Airway epithelial cell (primary cell): ENCODE results near the gene SIK3. TPM values are rescaled to one million over a fixed set of nuclear protein-coding genes. Genes with fewer than 3 reads are reported as not detected.

Experiments
- total RNA-seq: library from RNA; depleted of rRNA; stranded (reverse); fragments of >200 nt; gene quantifications from 2 replicates; pipeline ENCODE4 v1.2.3, GENCODE V29; 2015

The SIK3 gene
- total RNA-seq: 6.4 and 12.2 TPM in 2 replicates

DNA sequence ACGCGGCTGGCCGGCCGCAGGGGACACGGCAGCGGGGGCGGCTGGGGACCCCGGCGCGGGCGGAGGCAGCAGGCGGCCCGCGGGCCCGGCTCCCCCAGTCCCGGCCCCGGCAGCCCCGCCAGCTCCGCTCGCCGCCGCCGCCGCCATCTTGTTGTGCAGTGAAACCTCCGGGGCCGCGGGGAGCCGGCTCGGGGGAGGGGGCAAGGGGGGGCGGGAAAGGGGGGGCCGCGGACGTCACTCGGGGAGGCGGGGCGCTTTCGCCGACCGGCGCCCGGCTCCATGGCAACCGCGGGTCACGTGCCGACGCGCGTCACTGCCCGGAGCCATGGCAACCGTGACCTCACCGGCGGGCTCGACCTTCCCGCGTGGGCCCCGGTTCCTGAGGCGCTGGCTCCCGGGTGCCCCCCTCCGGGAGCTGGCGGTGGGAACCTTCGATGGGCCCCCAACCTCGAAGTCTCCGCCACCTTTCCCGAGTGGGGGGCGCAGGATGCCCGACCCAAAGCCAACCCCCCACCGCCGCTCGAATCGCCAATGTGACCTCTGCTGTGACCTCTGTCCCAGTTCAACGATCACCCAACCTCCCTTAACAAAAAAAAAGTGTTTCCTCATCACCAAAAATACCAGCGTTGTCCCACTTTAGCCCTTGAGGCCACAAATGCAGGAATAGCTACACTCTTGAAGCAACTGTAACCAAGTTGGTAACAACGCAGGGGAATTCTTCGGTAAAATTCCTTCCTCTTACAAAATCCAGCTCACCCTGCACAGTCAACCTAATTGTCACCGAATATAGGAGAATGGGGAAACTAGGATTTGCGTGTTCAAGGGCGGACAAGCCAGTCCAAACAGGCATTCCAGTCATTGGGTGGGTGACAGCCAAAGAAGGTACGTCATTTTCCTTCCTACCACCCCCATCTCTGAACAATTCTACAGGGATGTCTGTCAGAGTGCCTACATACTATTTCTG lies at the start of gene SIK3:
SIK3 (minus strand) TSS at position 160 of the 964 bp plus-strand sequence; CDS start at position 147, 13 bp downstream.

GRCh38 chr11:117143871-117144476 lies 45.7 kb upstream of the SIK3 start, which contains the start of gene PAFAH1B2:
PAFAH1B2 (plus strand) TSS chr11:117144287; CDS start chr11:117152448, 8,161 bp downstream.

GRCh38 chr11:116837231-116838091 lies 260.8 kb downstream of the SIK3 start, which contains the start of gene APOA1:
APOA1 (minus strand) TSS chr11:116837622; CDS start chr11:116837387, 235 bp downstream.

DNA sequence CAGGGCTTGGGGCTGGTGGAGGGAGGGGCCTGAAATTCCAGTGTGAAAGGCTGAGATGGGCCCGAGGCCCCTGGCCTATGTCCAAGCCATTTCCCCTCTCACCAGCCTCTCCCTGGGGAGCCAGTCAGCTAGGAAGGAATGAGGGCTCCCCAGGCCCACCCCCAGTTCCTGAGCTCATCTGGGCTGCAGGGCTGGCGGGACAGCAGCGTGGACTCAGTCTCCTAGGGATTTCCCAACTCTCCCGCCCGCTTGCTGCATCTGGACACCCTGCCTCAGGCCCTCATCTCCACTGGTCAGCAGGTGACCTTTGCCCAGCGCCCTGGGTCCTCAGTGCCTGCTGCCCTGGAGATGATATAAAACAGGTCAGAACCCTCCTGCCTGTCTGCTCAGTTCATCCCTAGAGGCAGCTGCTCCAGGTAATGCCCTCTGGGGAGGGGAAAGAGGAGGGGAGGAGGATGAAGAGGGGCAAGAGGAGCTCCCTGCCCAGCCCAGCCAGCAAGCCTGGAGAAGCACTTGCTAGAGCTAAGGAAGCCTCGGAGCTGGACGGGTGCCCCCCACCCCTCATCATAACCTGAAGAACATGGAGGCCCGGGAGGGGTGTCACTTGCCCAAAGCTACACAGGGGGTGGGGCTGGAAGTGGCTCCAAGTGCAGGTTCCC lies 268.6 kb downstream of the SIK3 start, which contains the start of gene APOC3:
APOC3 (plus strand) TSS at position 383 of the 659 bp plus-strand sequence. CDS start 676 bp downstream, outside the sequence.

GRCh38 chr11:116823031-116823843 lies 275.0 kb downstream of the SIK3 start, which contains the start of gene APOA4:
APOA4 (minus strand) TSS chr11:116823304; CDS start chr11:116823191, 113 bp downstream.

Other genes with a start within 250 kb of the SIK3 start
- gene PAFAH1B2, start 45.9 kb upstream of the SIK3 start, total RNA-seq: 73.8 and 104 TPM in 2 replicates
- gene SIDT2, start 80.3 kb upstream of the SIK3 start, total RNA-seq: 10.5 and 14.0 TPM in 2 replicates
- 51.6 and 52.0 TPM in 2 replicates for gene TAGLN, start 100.9 kb upstream of the SIK3 start, total RNA-seq
- gene PCSK7, start 133.6 kb upstream of the SIK3 start, total RNA-seq: 41.2 and 42.0 TPM in 2 replicates
- gene RNF214, start 134.2 kb upstream of the SIK3 start, total RNA-seq: 3.6 and 7.0 TPM in 2 replicates
- 1.3 and 3.7 TPM in 2 replicates for gene BACE1-AS, start 192.9 kb upstream of the SIK3 start, total RNA-seq
- 12.3 and 13.1 TPM in 2 replicates for gene BACE1, start 217.8 kb upstream of the SIK3 start, total RNA-seq
- gene CEP164, start 229.4 kb upstream of the SIK3 start, total RNA-seq: 17.6 and 24.0 TPM in 2 replicates